ENCODE data around the gene ZSCAN22. TPM values are rescaled to one million over a fixed set of nuclear protein-coding genes. Genes with fewer than 3 reads are reported as not detected.
A peak's percentile ranks its signal among the peaks of the same experiment; 100 is the strongest.

ZSCAN22 gene
- total and polyA plus RNA-seq, 11 donors: 0.65 to 3.1 (median 1.9) TPM

- Histone ChIP-seq H3K27ac (peak within 1 kb of the TSS; percentile 91 to 98 (median 94)), H3K36me3 (peaks cover 0 to 30% (median 5%) of the 10 kb centered on the region in 9 donors), H3K27me3 (no peaks in the 10 kb centered on the region), H3K4me1 (peaks cover 0 to 28% (median 16%) of the 10 kb centered on the region in 12 donors), H3K9me3 (peaks cover 0 to 38% (median 9%) of the 10 kb centered on the region in 12 donors), H3K4me3 (peak within 1 kb of the TSS; percentile 75 to 97 (median 83))
- peak in 1 of 2 donors; percentile 72 for TF ChIP-seq POLR2A (IDR thresholded peaks at IDR 0.05)
- TF ChIP-seq CTCF (IDR thresholded peaks at IDR 0.05): peak in 5 of 12 donors; percentile 14 to 40 (median 27)
- WGBS, 4 donors: 0 to 1% (median 0%) methylated on average over 16 to 42 of the region's 42 CpGs
- intact Hi-C loops (cut with DNase I): loop anchor here in 5 of 10 donors (1.0 to 10.0 kb wide), 6 partner anchors 26 to 96 kb away; partner anchors contain the start of genes ZNF274 (in 4 of the 5), ERVK3-1 (in 2 of the 5) and ZNF544 (in 2 of the 5)
- peak; percentile 98 for DNase-seq
- peak; percentile 95 to 96 (median 95) for ATAC-seq
These were observed 48.2 kb upstream of the ZSCAN22 start, which contains the start of gene ZNF8 for GRCh38 chr19:58278541-58279041. ZNF8 (plus strand) TSS chr19:58278955; CDS start chr19:58279082, 127 bp downstream.

- Histone ChIP-seq H3K27me3 (no peaks in the 10 kb centered on the region), H3K9me3 (peaks cover 0 to 32% (median 5%) of the 10 kb centered on the region in 12 donors), H3K27ac (peak overlapping the region; percentile 91 to 98 (median 94)), H3K36me3 (peaks cover 0 to 23% (median 5%) of the 10 kb centered on the region in 9 donors), H3K4me3 (peak overlapping the region; percentile 75 to 97 (median 83)), H3K4me1 (peaks cover 0 to 28% (median 16%) of the 10 kb centered on the region in 12 donors)
- intact Hi-C loops (cut with DNase I): loop anchor here in 5 of 10 donors (2.0 to 10.0 kb wide), 5 partner anchors 26 to 97 kb away; partner anchors contain the start of genes ZNF274 (in 3 of the 5), ERVK3-1 (in 2 of the 5) and ZNF544 (in 2 of the 5)
- peak; percentile 83 to 91 (median 88) for DNase-seq
- WGBS, 4 donors: 1 to 18% (median 2%) methylated on average over 8 to 60 of the region's 60 CpGs
- TF ChIP-seq POLR2A (IDR thresholded peaks at IDR 0.05) (no peak), CTCF (IDR thresholded peaks at IDR 0.05) (no peak)
- peak; percentile 69 to 76 (median 74) for ATAC-seq
These were observed 47.5 kb upstream of the ZSCAN22 start for GRCh38 chr19:58279042-58279924.

DNA sequence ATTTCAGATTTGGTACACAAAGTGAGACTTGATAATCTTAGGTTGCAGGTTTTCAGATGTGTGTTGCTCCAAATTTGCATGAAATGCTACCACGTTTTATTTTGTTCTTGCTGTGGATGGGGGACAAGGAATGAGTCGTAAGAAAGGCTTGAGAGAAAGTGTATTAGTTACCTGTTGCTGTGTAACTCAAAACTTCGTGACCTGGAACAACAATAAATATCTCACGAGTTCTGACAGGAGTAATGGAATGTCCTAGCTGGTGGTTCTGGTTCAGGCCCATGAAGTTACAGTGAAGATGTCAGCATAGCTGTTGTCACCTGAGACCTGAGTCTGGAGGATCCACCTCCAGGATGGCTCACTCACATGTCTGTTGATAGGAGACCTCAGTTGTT lies 46.9 kb upstream of the ZSCAN22 start:
- intact Hi-C loops (cut with DNase I): loop anchor here in 5 of 10 donors (2.0 to 10.0 kb wide), 5 partner anchors 25 to 98 kb away; partner anchors contain the start of genes ZNF274 (in 3 of the 5), ERVK3-1 (in 2 of the 5) and ZNF544 (in 2 of the 5)
- TF ChIP-seq POLR2A (IDR thresholded peaks at IDR 0.05): no peak
- no peak for TF ChIP-seq CTCF (IDR thresholded peaks at IDR 0.05)

More for the DNA sequence above, 46.9 kb upstream of the ZSCAN22 start:
- Histone ChIP-seq H3K27me3 (no peaks in the 10 kb centered on the region), H3K27ac (peak overlapping the region in 8 of 12 donors; percentile 91 to 98 (median 94)), H3K36me3 (peaks cover 0 to 16% (median 6%) of the 10 kb centered on the region in 9 donors), H3K4me1 (peaks cover 0 to 28% (median 16%) of the 10 kb centered on the region in 12 donors), H3K9me3 (peaks cover 0 to 27% (median under 1%) of the 10 kb centered on the region in 12 donors), H3K4me3 (peak overlapping the region in 10 of 12 donors; percentile 75 to 97 (median 83))
- WGBS, 4 donors: 54 to 72% (median 63%) methylated on average over 4 of the region's 4 CpGs
- DNase-seq: no peak
- no peak for ATAC-seq

Data from heart left ventricle (tissue), 16 donors.